ENCODE data around the gene SERPINB13.
"Not testable (repeated sequence)": the region's sequence is repeated elsewhere in the genome, so short reads cannot be mapped to it uniquely, and the experiment has no call there.

The SERPINB13 gene

GRCh38 chr18:63590966-63591695 lies 4.0 kb downstream of the SERPINB13 start:
- no peak for DNase-seq

- DNase-seq: no peak
These were observed 4.6 kb downstream of the SERPINB13 start for GRCh38 chr18:63591725-63592124.

GRCh38 chr18:63592471-63592870 lies 5.3 kb downstream of the SERPINB13 start:
- no peak for DNase-seq

- DNase-seq: no peak
These were observed 9.8 kb downstream of the SERPINB13 start for GRCh38 chr18:63596964-63597363.

- DNase-seq: no peak
These were observed 16.2 kb downstream of the SERPINB13 start for GRCh38 chr18:63603355-63603754.

GRCh38 chr18:63603772-63604171 lies 16.6 kb downstream of the SERPINB13 start:
- no peak for DNase-seq

GRCh38 chr18:63604791-63605567 lies 17.8 kb downstream of the SERPINB13 start:
- no peak for DNase-seq

GRCh38 chr18:63606526-63606925 lies 19.4 kb downstream of the SERPINB13 start:
- no peak for DNase-seq

GRCh38 chr18:63613420-63613819 lies 26.3 kb downstream of the SERPINB13 start:
- DNase-seq: no peak

GRCh38 chr18:63617049-63617914 lies 30.1 kb downstream of the SERPINB13 start:
- DNase-seq: no peak

- DNase-seq: no peak
These were observed 30.7 kb downstream of the SERPINB13 start for GRCh38 chr18:63617915-63618234.

GRCh38 chr18:63619661-63620060 lies 32.5 kb downstream of the SERPINB13 start:
- DNase-seq: no peak

GRCh38 chr18:63624863-63625262 lies 37.7 kb downstream of the SERPINB13 start:
- no peak for DNase-seq

GRCh38 chr18:63626431-63626830 lies 39.3 kb downstream of the SERPINB13 start:
- DNase-seq: no peak

- no peak for DNase-seq
These were observed 40.7 kb downstream of the SERPINB13 start for GRCh38 chr18:63627819-63628218.

GRCh38 chr18:63637703-63638102 lies 50.6 kb downstream of the SERPINB13 start:
- no peak for DNase-seq

GRCh38 chr18:63641157-63641680 lies 54.1 kb downstream of the SERPINB13 start:
- DNase-seq: not testable (repeated sequence)

GRCh38 chr18:63642668-63643356 lies 55.7 kb downstream of the SERPINB13 start:
- DNase-seq: not testable (repeated sequence)

- DNase-seq: not testable (repeated sequence)
These were observed 57.0 kb downstream of the SERPINB13 start, which contains the start of gene SERPINB4 for GRCh38 chr18:63644142-63644541. SERPINB4 (minus strand) TSS chr18:63644256; CDS start chr18:63643577, 679 bp downstream.

GRCh38 chr18:63644694-63645093 lies 57.6 kb downstream of the SERPINB13 start:
- DNase-seq: not testable (repeated sequence)

GRCh38 chr18:63646936-63647335 lies 59.8 kb downstream of the SERPINB13 start:
- no peak for DNase-seq

- DNase-seq: no peak
These were observed 61.1 kb downstream of the SERPINB13 start for GRCh38 chr18:63648241-63648640.
